IMR-90 (cell line): Measurements from ENCODE around the gene PIM3. TPM values are rescaled to one million over a fixed set of nuclear protein-coding genes. Genes with fewer than 3 reads are reported as not detected.

Experiments
- ATAC-seq: fragments of 200-7000 bp; cut with Tn5 transposase; 2 replicates; pipeline ENCODE4 v1.9.1; 2020; ENCODE audit warnings: low read depth, mild to moderate bottlenecking, moderate library complexity
- BruUV-seq: library from RNA; stranded (reverse); fragments of 400-500 nt; replicated peaks from 2 replicates; lab custom pipeline; 2021; lab: Mats Ljungman, UMichigan
- CTCF ChIA-PET: fragments of 300-600 bp; formaldehyde crosslinking; extraction: SDS; loops from one replicate; lab custom pipeline; 2021; ENCODE audit warnings: antibody characterized with exemption; lab: Yijun Ruan, JAX
- POLR2A ChIA-PET: fragments of 300-600 bp; sonication (Branson Sonifier 250); formaldehyde crosslinking; loops from one replicate; lab custom pipeline; 2022; ENCODE audit warnings: antibody characterized with exemption; ENCODE audit not compliant: unreplicated experiment; lab: Charles Lee
- DNase-seq: peaks from one replicate; pipeline ENCODE4 v3.0.0; 2013
- H2AFZ ChIP-seq: replicated peaks from 2 replicates; pipeline ENCODE3; 2013; ENCODE audit warnings: low read length, mild to moderate bottlenecking; ENCODE audit not compliant: poor library complexity
- H2AK5ac ChIP-seq: 2 replicates; pipeline ENCODE4 v1.6.1; 2013; ENCODE audit warnings: low read depth, low read length, inconsistent platforms
- H2AK9ac ChIP-seq: replicated peaks from 2 replicates; pipeline ENCODE3; 2013; ENCODE audit warnings: mild to moderate bottlenecking, low read depth, low read length, moderate library complexity; ENCODE audit not compliant: poor library complexity
- H2BK120ac ChIP-seq: 2 replicates; pipeline ENCODE4 v1.6.1; 2013; ENCODE audit warnings: low read depth, low read length, inconsistent platforms
- H2BK15ac ChIP-seq: 3 replicates; pipeline ENCODE4 v1.6.1; 2013; ENCODE audit warnings: low read depth, low read length, inconsistent platforms
- H2BK20ac ChIP-seq: 2 replicates; pipeline ENCODE4 v1.6.1; 2013; ENCODE audit warnings: low read depth, mild to moderate bottlenecking, inconsistent platforms, low read length, moderate library complexity
- H2BK5ac ChIP-seq: 2 replicates; pipeline ENCODE4 v1.6.1; 2013; ENCODE audit warnings: mild to moderate bottlenecking, low read depth, low read length, inconsistent platforms; ENCODE audit not compliant: poor library complexity, severe bottlenecking
- H3K14ac ChIP-seq: replicated peaks from 2 replicates; pipeline ENCODE4 v1.6.1; 2013; ENCODE audit warnings: low read depth, low read length, inconsistent platforms
- H3K18ac ChIP-seq: 2 replicates; pipeline ENCODE4 v1.6.1; 2013; ENCODE audit warnings: low read depth, low read length, control low read depth
- H3K23ac ChIP-seq: 2 replicates; pipeline ENCODE4 v1.6.1; 2013; ENCODE audit warnings: low read depth, low read length, inconsistent platforms
- H3K27ac ChIP-seq: 2 replicates; pipeline ENCODE4 v1.5.1; 2013; ENCODE audit warnings: mild to moderate bottlenecking, control low read depth, low read length; ENCODE audit not compliant: insufficient read depth
- H3K27me3 ChIP-seq: 2 replicates; pipeline ENCODE4 v1.6.1; 2013; ENCODE audit warnings: low read length; ENCODE audit not compliant: control insufficient read depth, insufficient read depth
- H3K36me3 ChIP-seq: 2 replicates; pipeline ENCODE4 v1.6.1; 2013; ENCODE audit warnings: low read length, mixed read lengths; ENCODE audit not compliant: control insufficient read depth, insufficient read depth
- H3K4ac ChIP-seq: 2 replicates; pipeline ENCODE4 v1.6.1; 2013; ENCODE audit warnings: low read depth, low read length, inconsistent platforms
- H3K4me1 ChIP-seq: 2 replicates; pipeline ENCODE4 v1.6.1; 2013; ENCODE audit warnings: low read length, mixed read lengths; ENCODE audit not compliant: control insufficient read depth, insufficient read depth
- H3K4me2 ChIP-seq: 2 replicates; pipeline ENCODE4 v1.6.1; 2013; ENCODE audit warnings: low read depth, mild to moderate bottlenecking, control low read depth, low read length, moderate library complexity
- H3K4me3 ChIP-seq: 2 replicates; pipeline ENCODE4 v1.5.1; 2013; ENCODE audit warnings: low read depth, mild to moderate bottlenecking, control low read depth, low read length, moderate library complexity; ENCODE audit not compliant: insufficient read depth
- H3K56ac ChIP-seq: 2 replicates; pipeline ENCODE4 v1.6.1; 2013; ENCODE audit warnings: low read length, inconsistent platforms; ENCODE audit not compliant: insufficient read depth; ENCODE audit errors: extremely low read depth
- H3K79me1 ChIP-seq, 2 experiments: 2 replicates each; pipeline ENCODE4 v1.6.1; 2013; ENCODE audit warnings: low read length in 2 of 2, inconsistent platforms in 1 of 2, low read depth in 1 of 2
- H3K9ac ChIP-seq: 2 replicates; pipeline ENCODE4 v1.6.1; 2013; ENCODE audit warnings: low read depth, low read length, control low read depth
- H3K9me1 ChIP-seq: 2 replicates; pipeline ENCODE4 v1.6.1; 2013; ENCODE audit warnings: low read length, inconsistent platforms; ENCODE audit not compliant: insufficient read depth
- H3K9me3 ChIP-seq: 2 replicates; pipeline ENCODE4 v1.6.1; 2013; ENCODE audit warnings: low read length; ENCODE audit not compliant: control insufficient read depth, insufficient read depth
- H4K20me1 ChIP-seq: 2 replicates; pipeline ENCODE4 v1.6.1; 2013; ENCODE audit warnings: low read length, inconsistent platforms; ENCODE audit not compliant: insufficient read depth
- H4K5ac ChIP-seq: 2 replicates; pipeline ENCODE4 v1.6.1; 2013; ENCODE audit warnings: mild to moderate bottlenecking, low read depth, low read length, control low read depth
- H4K8ac ChIP-seq, 2 experiments: 2 replicates each; pipeline ENCODE4 v1.6.1; 2013; ENCODE audit warnings: low read depth in 2 of 2, low read length in 2 of 2, control low read depth in 1 of 2, inconsistent platforms in 1 of 2
- H4K91ac ChIP-seq: 2 replicates; pipeline ENCODE4 v1.6.1; 2013; ENCODE audit warnings: low read depth, low read length, inconsistent platforms; ENCODE audit not compliant: insufficient read depth
- BHLHE40 ChIP-seq: fragments of 150-350 bp; IDR thresholded peaks from 2 replicates; pipeline ENCODE4 v1.6.1; 2016; ENCODE audit warnings: mild to moderate bottlenecking, low read depth, low read length
- CEBPB ChIP-seq: IDR thresholded peaks from 2 replicates; pipeline ENCODE4 v1.6.1; 2012; ENCODE audit warnings: low read depth, low read length, improper control_type of control experiment
- CHD1 ChIP-seq: IDR thresholded peaks from 2 replicates; pipeline ENCODE4 v1.6.1; 2012; ENCODE audit warnings: low read depth, low read length, improper control_type of control experiment
- CTCF ChIP-seq: conservative IDR thresholded peaks from 2 replicates; pipeline ENCODE4 v1.5.1; 2012; ENCODE audit warnings: mild to moderate bottlenecking, low read depth, low read length, improper control_type of control experiment
- ELK1 ChIP-seq: fragments of 150-350 bp; IDR thresholded peaks from 2 replicates; pipeline ENCODE4 v1.6.1; 2016; ENCODE audit warnings: low read depth, mild to moderate bottlenecking, low read length, moderate library complexity, borderline replicate concordance
- FOS ChIP-seq: fragments of 150-350 bp; IDR thresholded peaks from 2 replicates; pipeline ENCODE4 v1.6.1; 2016; ENCODE audit warnings: low read depth, low read length
- MAFK ChIP-seq: IDR thresholded peaks from 2 replicates; pipeline ENCODE4 v1.6.1; 2012; ENCODE audit warnings: low read depth, low read length, improper control_type of control experiment
- MAZ ChIP-seq: IDR thresholded peaks from 2 replicates; pipeline ENCODE4 v1.6.1; 2012; ENCODE audit warnings: low read depth, mild to moderate bottlenecking, low read length, improper control_type of control experiment, moderate library complexity, borderline replicate concordance
- MXI1 ChIP-seq: IDR thresholded peaks from 2 replicates; pipeline ENCODE4 v1.6.1; 2012; ENCODE audit warnings: low read depth, mild to moderate bottlenecking, low read length, moderate library complexity, borderline replicate concordance
- NFE2L2 ChIP-seq: fragments of 150-350 bp; IDR thresholded peaks from 2 replicates; pipeline ENCODE4 v1.6.1; 2016; ENCODE audit warnings: low read depth, mild to moderate bottlenecking, low read length
- POLR2A ChIP-seq: IDR thresholded peaks from 2 replicates; pipeline ENCODE4 v1.6.1; 2012; ENCODE audit warnings: mild to moderate bottlenecking, low read depth, low read length
- RAD21 ChIP-seq: IDR thresholded peaks from 2 replicates; pipeline ENCODE4 v1.6.1; 2012; ENCODE audit warnings: low read length, improper control_type of control experiment
- RCOR1 ChIP-seq: IDR thresholded peaks from 2 replicates; pipeline ENCODE4 v1.6.1; 2012; ENCODE audit warnings: mild to moderate bottlenecking, low read length, improper control_type of control experiment; ENCODE audit not compliant: insufficient replicate concordance
- RFX5 ChIP-seq: IDR thresholded peaks from 2 replicates; pipeline ENCODE4 v1.8.0; 2012; ENCODE audit warnings: low read depth, mild to moderate bottlenecking, low read length, moderate library complexity
- SMC3 ChIP-seq: fragments of 150-350 bp; IDR thresholded peaks from 2 replicates; pipeline ENCODE4 v1.6.1; 2016; ENCODE audit warnings: low read depth, mild to moderate bottlenecking, antibody characterized with exemption, low read length, moderate library complexity
- USF2 ChIP-seq: fragments of 150-350 bp; IDR thresholded peaks from 2 replicates; pipeline ENCODE4 v1.6.1; 2017; ENCODE audit warnings: mild to moderate bottlenecking, antibody characterized with exemption, low read length, low read depth
- WGBS, 2 experiments: methylation state at CpG; one replicate each; pipeline versions ENCODE4 v1.1.5 to v1.1.7; 2013; ENCODE audit warnings: missing lambda C conversion rate in 2 of 2; ENCODE audit not compliant: insufficient read length in 1 of 2; ENCODE audit errors: extremely low coverage in 2 of 2; 5-methylcytosine and 5-hydroxymethylcytosine counted together
- dilution Hi-C: fragments of 300-500 bp; cut with HindIII; formaldehyde crosslinking; loops from one replicate; pipeline ENCODE4 v1.14.3; 2018; ENCODE audit warnings: low sequenced_read_pairs; ENCODE audit not compliant: unreplicated experiment
- in situ Hi-C: fragments of 300-500 bp; cut with MboI; formaldehyde crosslinking; loops from 3 replicates; pipeline ENCODE4 v1.14.3; 2019; ENCODE audit warnings: low sequenced_read_pairs, inconsistent platforms, mixed read lengths
- intact Hi-C: fragments of 100-400 bp; cut with micrococcal nuclease; formaldehyde crosslinking; loops from 2 replicates; pipeline ENCODE4 v1.10.0; 2022
- polyA plus RNA-seq, 3 experiments: library from polyadenylated mRNA; depleted of rRNA; stranded (reverse); fragments of >200 nt; gene quantifications; 2 replicates each; pipeline ENCODE4 v1.2.3, GENCODE V29; 2012; ENCODE audit warnings: low replicate concordance in 1 of 3
- total RNA-seq: library from RNA; depleted of rRNA; stranded (reverse); fragments of >200 nt; gene quantifications from 2 replicates; pipeline ENCODE4 v1.2.3, GENCODE V29; 2012

The PIM3 gene
- total and polyA plus RNA-seq, 2 of the 4 experiments (the other 2 are of a cell fraction), result 8.6 to 24.7 TPM

GRCh38 chr22:49920859-49921258 is 39.7 kb upstream of the PIM3 start:
- no peak overlapping the region for H4K91ac ChIP-seq
- peaks cover 21% of the 10 kb centered on the region for H3K36me3 ChIP-seq
- H3K79me1 ChIP-seq, result peaks cover 31 to 41% of the 10 kb centered on the region in 2 experiments
- H4K20me1 ChIP-seq, result no peaks in the 10 kb centered on the region; the same call in 1 of the 2 replicates
- no peak for ATAC-seq
- H4K5ac ChIP-seq, result no peak overlapping the region
- H2BK15ac ChIP-seq, result no peak overlapping the region
- H3K27me3 ChIP-seq, result no peaks in the 10 kb centered on the region
- no peak overlapping the region for H2BK120ac ChIP-seq
- WGBS, 2 experiments, result 98% methylated on average over 8 of the region's 18 CpGs; no CpG with 5 or more reads in 1 of the 2 experiments
- no TSS peak for BruUV-seq
- no peak overlapping the region for H4K8ac ChIP-seq
- H3K27ac ChIP-seq, result no peak overlapping the region
- H3K9me3 ChIP-seq, result no peaks in the 10 kb centered on the region
- no peak overlapping the region for H3K4me3 ChIP-seq
- no peak overlapping the region for H3K4me2 ChIP-seq
- no peak overlapping the region for H2AK5ac ChIP-seq
- intact Hi-C loops, result no loop called here
- no peak overlapping the region for H3K14ac ChIP-seq
- no peak overlapping the region for H2BK20ac ChIP-seq
- no peak overlapping the region for H2AK9ac ChIP-seq
- no peak overlapping the region for H2AFZ ChIP-seq
- dilution Hi-C loops, result no loop called here
- POLR2A ChIA-PET, result no interaction called here
- H3K23ac ChIP-seq, result no peak overlapping the region
- TF ChIP-seq SMC3 (no peak), CTCF (no peak), MAFK (no peak), NFE2L2 (no peak), RCOR1 (no peak), RFX5 (no peak), MXI1 (no peak), POLR2A (no peak), USF2 (no peak), MAZ (no peak), RAD21 (no peak), FOS (no peak), BHLHE40 (no peak), CHD1 (no peak), CEBPB (no peak), ELK1 (no peak)
- peaks cover 18% of the 10 kb centered on the region for H3K4me1 ChIP-seq
- CTCF ChIA-PET, result no interaction called here
- H2BK5ac ChIP-seq, result no peak overlapping the region
- no peak for DNase-seq
- in situ Hi-C loops, result loop anchor here (25.0 kb wide), 1 partner anchor 109 kb away; no protein-coding TSS in a partner anchor
- H3K9me1 ChIP-seq, result peaks cover 4% of the 10 kb centered on the region; the same call in 1 of the 2 replicates
- H3K9ac ChIP-seq, result no peak overlapping the region
- H3K18ac ChIP-seq, result no peak overlapping the region
- H3K56ac ChIP-seq, result no peak overlapping the region
- no peak overlapping the region for H3K4ac ChIP-seq
